Left ventricle myocardium superior (tissue), 1 donor: ENCODE data around the gene GLCE. TPM values are rescaled to one million over a fixed set of nuclear protein-coding genes. Genes with fewer than 3 reads are reported as not detected.

ENCODE experiments used
- ATAC-seq: fragments of 200-7000 bp; cut with Tn5 transposase; one replicate; pipeline ENCODE4 v1.9.1; 2020; ENCODE audit warnings: mild to moderate bottlenecking, moderate library complexity
- DNase-seq: peaks from one replicate; pipeline ENCODE4 v3.0.0-alpha.2; 2020
- intact Hi-C: fragments of 100-400 bp; cut with micrococcal nuclease; formaldehyde crosslinking; loops from one replicate; pipeline ENCODE4 v1.11.0; 2022
- total RNA-seq: library from RNA; stranded (reverse); fragmentation: NEBNext Ultra II Directional; extraction: Animal tissue kit (Norgen Biotek cat#: 25700); gene quantifications from one replicate; pipeline ENCODE4 v1.2.1, GENCODE V29; 2021
- donor health status: DM: no; HTN: yes; CAD: no; lungs with severe emphysema.

Gene GLCE
- total RNA-seq, 1 donor from 2014 or later, result 8.4 TPM

- intact Hi-C loops, result loop anchor here (10.0 kb wide), 2 partner anchors 61 to 161 kb away; partner anchors contain the start of gene GLCE
- no peak for DNase-seq
- no peak for ATAC-seq
These were observed 65.6 kb downstream of the GLCE start for GRCh38 chr15:69226023-69226355.

GRCh38 chr15:69232144-69232543 is 71.7 kb downstream of the GLCE start:
- intact Hi-C loops, result no loop called here
- DNase-seq (no peak), ATAC-seq (no peak)

DNA sequence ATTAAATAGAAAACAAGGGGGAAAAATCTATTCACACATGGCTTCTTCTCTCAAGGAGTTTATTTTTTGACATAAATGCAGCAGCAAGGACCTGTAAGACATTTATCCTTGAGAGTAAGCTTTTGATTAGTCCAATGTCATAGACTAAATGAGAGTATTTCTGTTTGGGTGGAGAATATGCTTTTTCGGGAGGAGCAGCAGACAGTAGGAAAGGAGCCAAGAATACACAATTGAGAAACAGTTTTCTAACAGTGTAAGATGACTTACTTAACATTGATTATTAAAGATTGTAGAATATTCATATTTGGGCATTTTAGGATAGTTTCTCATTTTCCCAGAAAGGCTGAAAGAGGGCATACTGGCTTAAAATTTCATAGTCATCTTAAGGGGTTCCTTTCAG is 72.3 kb downstream of the GLCE start:
- DNase-seq (no peak), ATAC-seq (no peak)
- intact Hi-C loops, result no loop called here

- intact Hi-C loops, result no loop called here
- DNase-seq, result no peak
- ATAC-seq, result no peak
These were observed 74.2 kb downstream of the GLCE start for GRCh38 chr15:69234676-69235075.

DNA sequence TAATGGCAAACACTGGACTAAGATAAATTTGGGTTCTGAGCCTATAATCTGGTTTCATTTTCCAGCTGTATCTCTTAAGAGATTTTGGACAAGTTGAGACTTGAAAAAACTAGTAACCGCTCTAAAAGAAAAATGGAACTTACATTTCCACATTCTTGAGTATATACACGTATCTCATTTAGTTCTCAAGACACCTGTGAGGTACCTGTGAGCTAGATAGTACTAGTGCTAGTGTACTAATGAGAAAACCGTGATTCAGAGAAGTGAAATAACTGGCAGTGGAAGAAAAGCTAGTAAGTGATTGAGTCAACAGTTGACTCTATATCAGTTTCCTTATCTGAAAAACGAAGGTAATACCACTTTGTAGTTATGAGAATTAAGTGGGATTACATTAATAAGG is 76.1 kb downstream of the GLCE start:
- ATAC-seq, result no peak
- intact Hi-C loops, result no loop called here
- no peak for DNase-seq

DNA sequence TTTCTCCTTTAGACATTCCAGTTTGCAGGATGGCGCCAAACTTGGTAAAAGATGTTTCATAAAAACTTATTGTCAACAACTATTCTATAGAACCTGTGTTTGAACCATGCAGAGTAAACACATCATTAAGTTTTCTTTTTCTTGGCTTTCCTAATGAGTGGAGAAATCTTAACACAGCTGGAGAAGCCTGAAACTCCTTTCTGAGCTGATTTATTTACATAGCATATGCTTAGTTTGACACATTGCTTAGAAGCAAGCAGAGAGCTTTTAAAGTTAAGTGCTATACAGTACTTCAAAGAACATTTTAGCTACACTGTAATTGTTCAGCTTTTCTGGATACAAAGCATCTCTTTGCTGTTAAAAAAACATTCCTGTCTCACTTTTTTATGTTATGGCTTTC is 77.3 kb downstream of the GLCE start:
- intact Hi-C loops, result no loop called here
- DNase-seq, result no peak
- no peak for ATAC-seq

DNA sequence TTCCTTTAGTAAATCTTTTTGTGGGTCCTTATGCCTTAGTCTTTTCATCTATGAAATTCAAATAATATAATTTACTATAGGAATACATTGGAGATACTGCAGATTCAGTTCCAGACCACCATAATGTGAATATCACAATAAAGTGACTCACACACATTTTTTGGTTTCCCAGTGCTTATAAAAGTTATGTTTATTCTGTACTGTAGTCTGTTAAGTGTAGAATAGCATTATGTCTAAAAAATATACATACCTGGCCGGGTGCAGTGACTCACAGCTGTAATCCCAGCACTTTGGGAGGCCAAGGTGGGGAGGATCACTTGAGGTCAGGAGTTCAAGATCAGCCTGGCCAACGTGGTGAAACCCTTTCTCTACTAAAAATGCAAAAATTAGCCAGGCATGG is 84.4 kb downstream of the GLCE start:
- DNase-seq (no peak), ATAC-seq (no peak)
- intact Hi-C loops, result no loop called here

DNA sequence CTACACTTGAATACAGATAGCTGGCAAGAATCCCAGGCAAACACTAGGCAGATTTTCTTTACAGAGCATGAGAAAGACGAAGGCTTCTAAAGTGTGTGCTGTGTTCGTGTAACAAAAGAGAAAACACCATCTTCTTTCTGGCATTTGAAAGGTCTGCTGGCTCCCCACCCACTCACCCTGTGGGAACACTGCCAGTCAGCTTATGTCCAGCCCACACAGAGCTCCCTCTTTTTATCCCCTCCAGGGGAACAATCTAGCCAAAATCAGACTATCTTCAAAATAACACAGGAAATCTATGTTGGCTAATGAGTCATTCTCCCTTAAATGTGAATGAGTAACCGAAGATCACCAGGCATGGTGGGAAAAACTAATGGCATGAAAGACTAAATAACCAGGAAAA is 92.7 kb downstream of the GLCE start:
- ATAC-seq, result peak; percentile 29
- intact Hi-C loops, result no loop called here
- no peak for DNase-seq

DNA sequence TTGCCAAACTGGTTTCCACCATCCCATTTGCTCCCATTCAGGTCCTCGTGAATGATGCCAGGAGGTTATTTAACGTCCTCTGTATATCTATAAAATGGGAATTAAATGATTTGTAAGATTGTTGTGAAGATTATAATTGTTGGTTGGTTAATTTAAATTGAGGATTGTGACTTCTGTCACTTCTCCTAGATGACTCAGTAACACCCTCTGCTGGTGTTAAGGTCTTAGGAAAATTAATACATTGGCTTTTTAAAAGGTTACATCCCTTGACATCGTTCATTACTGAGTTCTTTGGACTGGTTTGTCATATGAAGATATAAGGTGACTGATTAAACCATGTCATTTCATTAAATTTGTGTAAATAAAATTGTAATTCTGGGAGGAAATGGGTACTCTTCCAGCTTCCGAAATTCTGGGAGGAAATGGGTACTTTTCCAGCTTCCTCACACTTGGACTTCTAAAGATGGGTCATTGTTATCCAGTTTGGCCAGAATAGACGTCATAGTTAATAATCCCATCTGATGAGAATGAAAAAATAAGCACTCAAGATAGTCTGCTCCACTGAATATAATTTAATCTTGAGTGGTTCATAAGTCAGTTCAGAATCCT is 105.0 kb downstream of the GLCE start:
- DNase-seq, result no peak
- no peak for ATAC-seq
- intact Hi-C loops, result loop anchor here (5.0 kb wide), 1 partner anchor 208 kb away; no protein-coding TSS in a partner anchor

DNA sequence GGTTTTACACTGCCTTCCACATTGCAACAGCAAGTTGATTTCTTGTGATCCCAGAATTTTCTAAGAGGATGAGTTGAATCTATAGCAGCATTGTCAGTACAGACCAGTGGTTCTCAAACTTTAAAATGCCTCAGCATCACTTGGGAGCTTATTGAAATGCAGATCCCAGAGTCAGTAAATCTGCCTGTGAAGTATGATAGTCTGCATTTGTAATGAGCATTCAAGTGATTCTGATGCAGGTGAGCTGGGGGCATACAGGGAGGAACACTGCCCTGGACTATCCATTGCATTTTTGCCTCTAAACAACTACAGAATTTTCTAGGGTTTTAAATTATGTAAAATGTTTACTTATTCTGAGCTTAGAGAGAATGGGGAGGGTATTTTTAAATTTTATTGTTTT is 110.8 kb downstream of the GLCE start:
- ATAC-seq (no peak), DNase-seq (no peak)
- intact Hi-C loops, result no loop called here

GRCh38 chr15:69272139-69272538 is 111.7 kb downstream of the GLCE start:
- intact Hi-C loops, result no loop called here
- ATAC-seq (no peak), DNase-seq (no peak)

DNA sequence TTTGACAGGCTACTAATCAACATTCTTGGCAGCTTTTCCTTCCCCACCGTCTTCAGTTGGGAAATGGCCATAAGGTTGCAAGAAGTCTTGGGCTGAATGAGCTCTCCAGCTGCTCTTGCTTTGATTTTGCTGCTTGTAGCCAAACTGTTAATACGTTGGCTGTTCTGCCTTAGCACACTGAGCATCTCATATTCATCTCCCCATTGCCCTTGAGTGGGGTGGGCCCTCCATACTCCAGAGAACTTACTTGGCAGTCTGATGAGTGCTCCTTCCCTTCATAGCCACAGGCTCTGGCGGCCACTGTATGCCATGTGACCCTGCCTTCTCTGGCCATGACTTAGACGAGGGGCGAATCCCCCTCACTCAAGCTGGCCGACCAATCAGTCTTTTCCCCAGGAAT is 112.5 kb downstream of the GLCE start:
- intact Hi-C loops, result no loop called here
- ATAC-seq (no peak), DNase-seq (no peak)

DNA sequence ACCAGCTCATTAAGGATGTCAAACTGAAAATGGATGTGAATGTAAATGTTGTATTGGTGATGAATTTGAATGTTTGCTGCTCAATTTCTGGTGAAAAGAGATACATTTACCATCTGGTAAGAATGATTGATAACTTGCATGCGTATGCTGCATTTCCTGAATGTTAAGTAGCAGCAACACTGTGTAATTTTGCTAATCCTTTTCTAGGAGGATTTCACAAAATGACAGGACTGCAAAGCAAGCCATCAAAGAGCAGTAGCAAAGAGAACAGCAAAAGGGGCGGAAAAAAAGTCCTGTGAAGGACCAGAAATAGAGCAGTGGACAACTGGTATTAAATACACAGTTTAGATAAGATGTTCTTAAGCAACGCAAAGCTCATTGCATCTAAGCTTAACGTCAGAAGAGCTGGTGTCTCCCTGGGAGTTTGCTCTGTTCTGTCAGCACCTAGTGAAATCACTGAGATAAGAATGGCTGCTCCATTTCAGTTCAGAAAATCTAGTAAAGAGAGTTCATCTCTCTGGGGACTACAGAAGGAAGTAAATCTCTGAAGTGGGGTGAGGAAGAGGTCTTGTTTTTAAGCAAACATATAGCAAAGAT is 114.7 kb downstream of the GLCE start:
- no peak for DNase-seq
- intact Hi-C loops, result no loop called here
- ATAC-seq, result peak; percentile 64

DNA sequence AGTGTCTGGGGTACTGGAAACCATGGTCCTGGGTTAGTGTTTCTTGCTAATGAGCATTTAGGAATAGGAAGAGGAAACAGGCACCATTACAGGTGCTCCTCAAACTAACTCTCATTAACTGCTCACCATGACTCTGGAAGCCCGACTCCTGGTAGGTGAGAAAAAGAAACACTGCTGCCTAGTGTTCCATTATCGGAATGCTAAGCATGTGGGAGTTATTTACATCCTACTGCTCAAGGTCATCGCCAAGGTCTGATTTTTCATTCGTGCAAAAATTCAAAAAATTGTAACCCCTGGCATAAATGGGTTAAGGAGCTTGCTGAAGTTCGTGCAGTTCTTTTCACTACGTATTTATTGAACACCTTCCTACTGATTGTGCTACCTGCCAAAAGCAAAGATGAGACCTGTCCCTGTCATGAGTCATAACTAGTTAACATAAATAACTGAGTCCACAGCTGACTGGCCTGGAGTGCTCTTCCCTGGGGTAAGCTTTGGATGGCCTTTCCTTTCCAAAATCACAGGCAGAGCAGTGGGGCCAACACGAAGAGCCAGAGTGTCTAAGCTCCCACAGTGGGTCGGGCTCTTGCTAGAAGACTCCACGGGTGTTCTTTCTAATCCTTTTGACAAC is 115.6 kb downstream of the GLCE start:
- ATAC-seq (no peak), DNase-seq (no peak)
- intact Hi-C loops, result no loop called here

GRCh38 chr15:69277316-69277715 is 116.9 kb downstream of the GLCE start:
- intact Hi-C loops, result no loop called here
- DNase-seq, result no peak
- no peak for ATAC-seq

DNA sequence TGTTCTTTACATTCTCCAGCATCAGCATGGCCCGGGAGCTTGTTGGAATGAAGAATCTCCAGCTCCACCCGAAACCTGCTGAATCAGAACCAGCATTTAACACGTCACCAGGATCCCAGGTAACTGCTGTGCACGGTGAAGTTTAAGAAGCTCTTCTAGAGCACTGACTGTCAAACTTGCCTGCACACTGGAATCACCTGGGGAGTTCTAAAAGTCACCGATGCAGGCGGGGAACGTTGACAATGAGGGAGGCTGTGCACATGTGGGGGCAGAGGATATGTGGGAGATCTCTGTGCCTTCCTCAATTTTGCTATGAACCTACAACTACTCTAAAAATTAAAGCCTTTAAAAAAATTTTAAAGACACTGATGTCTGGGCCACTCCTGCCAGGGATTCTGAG is 119.2 kb downstream of the GLCE start:
- ATAC-seq (no peak), DNase-seq (no peak)
- intact Hi-C loops, result no loop called here

- DNase-seq (no peak), ATAC-seq (no peak)
- intact Hi-C loops, result no loop called here
These were observed 120.3 kb downstream of the GLCE start for GRCh38 chr15:69280783-69281182.

- intact Hi-C loops, result no loop called here
- ATAC-seq (no peak), DNase-seq (no peak)
These were observed 121.8 kb downstream of the GLCE start for GRCh38 chr15:69282104-69282743.

DNA sequence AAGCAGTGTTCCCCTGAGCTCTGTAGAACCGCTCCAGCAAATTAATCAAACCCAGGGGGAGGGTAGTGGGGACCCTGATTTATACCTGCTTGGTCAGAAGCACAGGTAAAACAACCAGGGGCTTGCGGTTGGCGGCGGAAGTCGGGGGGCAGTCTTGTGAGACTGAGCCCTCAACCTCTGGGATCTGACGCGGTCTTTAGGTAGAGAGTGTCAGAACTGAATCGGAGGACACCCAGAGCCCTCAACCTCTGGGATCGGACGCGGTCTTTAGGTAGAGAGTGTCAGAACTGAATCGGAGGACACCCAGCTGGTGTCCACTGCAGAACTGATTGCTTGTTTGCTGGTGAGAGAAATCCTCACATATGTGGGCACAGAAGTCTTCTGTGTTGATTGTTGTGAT is 125.4 kb downstream of the GLCE start:
- DNase-seq, result no peak
- intact Hi-C loops, result no loop called here
- no peak for ATAC-seq

DNA sequence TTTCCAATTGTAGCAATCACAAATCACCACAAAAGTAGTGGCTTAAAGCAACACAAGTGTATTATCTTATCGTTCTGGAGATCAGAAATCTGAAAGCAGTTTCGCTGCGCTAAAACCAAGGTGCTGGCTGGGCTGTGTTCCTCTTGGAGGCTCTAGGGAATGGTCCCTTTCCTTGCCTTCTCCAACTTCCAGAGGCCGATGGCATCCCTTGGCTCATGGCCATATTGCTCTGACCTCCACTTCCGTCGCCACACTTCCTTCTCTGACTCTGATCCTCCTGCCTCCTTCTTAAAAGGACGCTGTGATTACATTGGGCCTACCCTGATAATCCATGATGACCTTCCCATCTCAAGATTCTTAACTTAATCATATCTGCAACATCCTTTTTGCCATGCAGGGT is 127.6 kb downstream of the GLCE start:
- DNase-seq, result no peak
- no peak for ATAC-seq
- intact Hi-C loops, result no loop called here
